ENCODE results near the gene BAIAP2L1.

BAIAP2L1 gene

DNA sequence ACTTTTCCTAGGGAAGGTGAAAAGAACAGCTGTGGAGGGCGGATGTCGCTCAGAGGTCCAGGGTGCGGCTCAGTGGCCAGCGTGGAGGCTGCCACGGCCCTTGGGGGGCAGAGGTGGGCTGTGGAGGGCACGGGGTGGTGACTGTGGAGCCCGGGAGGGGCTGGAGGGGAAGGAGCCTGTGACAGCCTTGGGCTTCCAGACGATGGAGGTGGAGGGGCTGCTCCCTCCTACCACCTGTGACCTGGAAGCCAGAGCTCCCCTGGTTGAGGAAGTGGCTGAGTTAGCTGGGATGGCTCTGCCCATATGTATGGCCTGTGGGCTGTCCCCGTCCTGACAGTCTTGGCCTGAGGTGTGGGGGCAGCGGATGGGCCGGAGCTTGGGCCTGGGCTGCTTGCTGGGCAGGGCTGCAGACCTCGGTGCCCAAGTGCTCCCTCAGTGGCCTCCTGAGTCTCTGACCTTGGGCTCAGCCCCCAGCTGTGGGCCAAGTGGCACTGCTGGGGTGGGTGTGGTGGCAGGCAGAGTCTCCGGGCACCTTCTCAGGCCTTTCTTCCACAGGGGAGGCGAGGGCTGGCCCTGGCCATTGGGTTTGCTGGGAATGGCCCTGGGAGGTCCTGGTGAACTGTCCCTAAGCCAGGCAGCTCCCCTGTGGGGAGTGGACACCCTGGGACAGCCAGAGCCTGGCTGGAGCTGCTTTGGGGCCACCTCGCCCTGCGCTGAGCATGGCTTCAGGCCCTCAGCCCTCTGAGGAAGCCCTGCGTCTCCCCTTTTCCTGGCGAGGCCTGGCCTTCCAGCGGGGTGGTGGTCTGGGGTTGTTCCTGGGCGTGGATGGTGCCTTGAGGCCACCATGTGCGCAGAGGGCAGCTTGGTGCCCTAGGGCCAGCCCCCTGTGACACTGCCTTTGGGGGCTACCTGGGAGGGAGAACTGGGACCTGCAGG lies 115.5 kb downstream of the BAIAP2L1 start:
- no peak for DNase-seq (ENCODE audit: low read depth, low spot score)
- Histone ChIP-seq H3K4me1 (ENCODE audit: insufficient read depth, insufficient read length) (peaks cover 31% of the 10 kb centered on the region), H3K9me3 (ENCODE audit: insufficient read depth, low read length) (no peaks in the 10 kb centered on the region), H3K4me3 (ENCODE audit: insufficient read length, low read depth) (no peak overlapping the region), H3K9ac (ENCODE audit: insufficient read length, low read depth) (peak overlapping the region; percentile 64), H3K36me3 (ENCODE audit: insufficient read depth, insufficient read length, low read length) (peaks cover 52% of the 10 kb centered on the region), H3K27me3 (ENCODE audit: insufficient read depth, insufficient read length) (no peaks in the 10 kb centered on the region)
- TF ChIP-seq SUZ12 (IDR thresholded peaks at IDR 0.05; ENCODE audit: extremely low read depth, insufficient read depth, insufficient read length) = no peak
- no peak for TF ChIP-seq YY1 (IDR thresholded peaks at IDR 0.05; ENCODE audit: insufficient read depth, insufficient read length)
- no peak for TF ChIP-seq ZNF274 (IDR thresholded peaks at IDR 0.05; ENCODE audit: low read depth, low read length)

DNA sequence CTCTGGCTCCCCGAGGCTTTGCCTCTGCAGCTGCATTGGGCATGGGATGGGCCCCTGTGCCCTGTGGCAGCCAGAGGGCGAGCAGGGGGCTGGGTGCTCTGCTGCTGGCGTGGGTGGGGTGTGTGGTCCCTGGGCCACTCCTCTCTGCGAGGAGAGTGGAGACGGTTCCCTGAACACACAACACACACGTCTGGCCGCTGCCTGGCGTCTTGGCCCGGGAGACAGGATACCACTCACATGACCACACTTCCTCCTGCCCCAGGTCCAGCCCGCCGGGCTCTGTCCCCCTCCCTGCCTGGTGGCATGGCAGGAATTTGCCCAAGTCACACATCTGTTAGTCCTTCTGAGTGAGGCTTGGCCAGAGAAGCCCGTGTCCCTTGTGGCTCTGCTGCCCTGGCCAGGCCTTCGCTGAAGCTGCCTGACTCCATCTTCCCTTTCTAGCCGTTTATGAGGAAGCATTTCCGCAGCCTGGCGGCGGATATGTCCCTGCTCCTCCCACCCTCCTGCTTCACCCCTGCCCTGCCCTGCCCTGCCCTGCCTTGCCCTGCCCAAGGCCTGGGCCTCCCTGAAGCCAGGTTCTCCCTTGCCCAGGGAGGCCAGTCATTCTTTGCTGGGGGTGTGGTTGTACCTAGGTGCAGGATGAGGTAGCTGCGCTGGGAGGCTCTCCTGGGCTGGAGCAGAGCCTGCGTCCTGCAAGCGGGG lies 116.4 kb downstream of the BAIAP2L1 start:
- no peaks in the 10 kb centered on the region for H3K9me3 ChIP-seq (ENCODE audit: insufficient read depth, low read length)
- peak overlapping the region; percentile 64 for H3K9ac ChIP-seq (ENCODE audit: insufficient read length, low read depth)
- H3K4me1 ChIP-seq (ENCODE audit: insufficient read depth, insufficient read length) = peaks cover 33% of the 10 kb centered on the region
- H3K27me3 ChIP-seq (ENCODE audit: insufficient read depth, insufficient read length) = no peaks in the 10 kb centered on the region
- H3K4me3 ChIP-seq (ENCODE audit: insufficient read length, low read depth) = no peak overlapping the region
- TF ChIP-seq ZNF274 (IDR thresholded peaks at IDR 0.05; ENCODE audit: low read depth, low read length) (no peak), YY1 (IDR thresholded peaks at IDR 0.05; ENCODE audit: insufficient read depth, insufficient read length) (no peak), SUZ12 (IDR thresholded peaks at IDR 0.05; ENCODE audit: extremely low read depth, insufficient read depth, insufficient read length) (no peak)
- no peak for DNase-seq (ENCODE audit: low read depth, low spot score)
- H3K36me3 ChIP-seq (ENCODE audit: insufficient read depth, insufficient read length, low read length) = peaks cover 47% of the 10 kb centered on the region

DNA sequence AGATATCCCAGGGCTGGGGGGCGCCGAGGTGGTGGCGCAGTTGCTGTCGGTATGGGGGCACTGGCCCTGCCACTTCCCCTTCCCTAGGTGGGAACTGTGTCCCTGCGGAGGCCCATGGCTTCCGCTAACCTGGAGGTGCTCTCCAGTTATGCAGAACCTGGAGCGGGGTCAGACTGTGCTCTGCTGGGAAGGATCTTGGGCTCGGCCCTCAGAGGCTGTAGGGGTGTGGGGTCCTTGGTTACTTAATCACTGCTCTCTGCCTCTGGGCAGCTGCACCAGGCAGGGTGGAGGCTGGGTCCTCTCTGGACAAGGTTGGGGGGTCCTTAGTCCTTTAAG lies 117.0 kb downstream of the BAIAP2L1 start:
- Histone ChIP-seq H3K36me3 (ENCODE audit: insufficient read depth, insufficient read length, low read length) (peaks cover 43% of the 10 kb centered on the region), H3K9me3 (ENCODE audit: insufficient read depth, low read length) (no peaks in the 10 kb centered on the region), H3K9ac (ENCODE audit: insufficient read length, low read depth) (peak overlapping the region; percentile 50), H3K27me3 (ENCODE audit: insufficient read depth, insufficient read length) (no peaks in the 10 kb centered on the region), H3K4me1 (ENCODE audit: insufficient read depth, insufficient read length) (peaks cover 33% of the 10 kb centered on the region), H3K4me3 (ENCODE audit: insufficient read length, low read depth) (no peak overlapping the region)
- DNase-seq (ENCODE audit: low read depth, low spot score) = no peak
- TF ChIP-seq YY1 (IDR thresholded peaks at IDR 0.05; ENCODE audit: insufficient read depth, insufficient read length) = no peak

DNA sequence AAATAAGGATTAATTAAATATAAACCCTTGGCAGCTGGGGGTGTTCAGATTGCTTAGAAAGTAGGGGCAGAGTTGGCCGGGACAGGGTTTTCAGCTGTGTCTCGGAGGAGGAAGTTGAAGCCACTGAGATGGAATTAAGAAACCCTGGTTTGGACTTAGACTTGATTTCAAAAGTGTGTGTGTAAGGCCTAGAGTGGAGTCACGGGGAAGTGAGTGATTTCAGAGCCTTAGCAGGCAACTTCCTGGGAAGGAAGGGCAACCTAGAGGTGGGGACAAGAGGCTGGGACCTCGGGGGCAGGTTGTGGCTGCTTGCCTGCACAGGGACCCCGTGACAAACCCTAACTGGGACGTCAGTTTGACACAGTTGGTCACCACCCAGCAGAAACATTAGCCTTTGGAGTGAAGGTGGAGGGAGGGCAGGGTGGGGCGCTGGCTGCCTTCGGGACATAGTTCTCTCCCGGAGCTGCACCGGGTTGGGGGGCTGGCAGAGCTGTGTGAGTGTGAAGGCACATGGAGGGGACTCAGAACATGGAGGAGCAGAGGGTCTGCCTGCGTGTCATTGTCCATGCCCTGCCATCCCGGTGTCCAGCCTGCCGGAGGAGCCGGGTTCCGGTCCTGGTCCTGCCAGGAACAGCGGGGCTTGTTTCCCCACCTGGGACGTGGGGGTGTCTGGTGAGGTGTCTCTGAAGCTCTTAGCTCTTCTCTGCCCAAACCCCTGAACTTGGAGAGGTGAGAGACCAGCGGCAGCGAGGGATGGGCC lies 117.6 kb downstream of the BAIAP2L1 start:
- DNase-seq (ENCODE audit: low read depth, low spot score) = no peak
- no peaks in the 10 kb centered on the region for H3K27me3 ChIP-seq (ENCODE audit: insufficient read depth, insufficient read length)
- H3K9me3 ChIP-seq (ENCODE audit: insufficient read depth, low read length) = no peaks in the 10 kb centered on the region
- TF ChIP-seq SUZ12 (IDR thresholded peaks at IDR 0.05; ENCODE audit: extremely low read depth, insufficient read depth, insufficient read length) (no peak), YY1 (IDR thresholded peaks at IDR 0.05; ENCODE audit: insufficient read depth, insufficient read length) (no peak), ZNF274 (IDR thresholded peaks at IDR 0.05; ENCODE audit: low read depth, low read length) (no peak)
- H3K9ac ChIP-seq (ENCODE audit: insufficient read length, low read depth) = peak overlapping the region; percentile 50
- H3K36me3 ChIP-seq (ENCODE audit: insufficient read depth, insufficient read length, low read length) = peaks cover 41% of the 10 kb centered on the region
- H3K4me3 ChIP-seq (ENCODE audit: insufficient read length, low read depth) = no peak overlapping the region
- peaks cover 33% of the 10 kb centered on the region for H3K4me1 ChIP-seq (ENCODE audit: insufficient read depth, insufficient read length)

DNA sequence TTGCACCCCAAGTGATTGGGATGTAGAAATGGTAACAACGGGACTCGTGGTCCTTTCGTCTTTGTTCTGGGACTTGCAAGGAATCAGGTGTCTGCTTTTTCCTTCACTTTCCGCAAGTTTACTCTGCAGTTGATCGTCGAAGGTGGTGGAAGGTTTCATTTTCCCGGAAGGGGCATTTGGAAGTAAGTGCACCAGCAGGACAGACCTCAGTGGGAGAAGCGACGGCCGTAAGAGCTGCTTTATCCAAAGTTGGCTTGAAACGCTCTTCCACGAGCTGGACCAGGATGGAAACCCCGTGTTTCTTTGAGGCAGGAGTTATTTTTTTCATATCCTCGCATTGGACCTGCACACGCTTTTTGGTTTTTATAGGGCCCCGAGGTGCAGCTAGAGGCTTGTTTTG lies 118.2 kb downstream of the BAIAP2L1 start:
- TF ChIP-seq ZNF274 (IDR thresholded peaks at IDR 0.05; ENCODE audit: low read depth, low read length) = no peak
- no peak for TF ChIP-seq SUZ12 (IDR thresholded peaks at IDR 0.05; ENCODE audit: extremely low read depth, insufficient read depth, insufficient read length)
- no peak for TF ChIP-seq YY1 (IDR thresholded peaks at IDR 0.05; ENCODE audit: insufficient read depth, insufficient read length)
- Histone ChIP-seq H3K4me1 (ENCODE audit: insufficient read depth, insufficient read length) (peaks cover 33% of the 10 kb centered on the region), H3K27me3 (ENCODE audit: insufficient read depth, insufficient read length) (no peaks in the 10 kb centered on the region), H3K36me3 (ENCODE audit: insufficient read depth, insufficient read length, low read length) (peaks cover 35% of the 10 kb centered on the region), H3K9ac (ENCODE audit: insufficient read length, low read depth) (peak overlapping the region; percentile 76), H3K9me3 (ENCODE audit: insufficient read depth, low read length) (no peaks in the 10 kb centered on the region), H3K4me3 (ENCODE audit: insufficient read length, low read depth) (peak overlapping the region; percentile 72)
- no peak for DNase-seq (ENCODE audit: low read depth, low spot score)

DNA sequence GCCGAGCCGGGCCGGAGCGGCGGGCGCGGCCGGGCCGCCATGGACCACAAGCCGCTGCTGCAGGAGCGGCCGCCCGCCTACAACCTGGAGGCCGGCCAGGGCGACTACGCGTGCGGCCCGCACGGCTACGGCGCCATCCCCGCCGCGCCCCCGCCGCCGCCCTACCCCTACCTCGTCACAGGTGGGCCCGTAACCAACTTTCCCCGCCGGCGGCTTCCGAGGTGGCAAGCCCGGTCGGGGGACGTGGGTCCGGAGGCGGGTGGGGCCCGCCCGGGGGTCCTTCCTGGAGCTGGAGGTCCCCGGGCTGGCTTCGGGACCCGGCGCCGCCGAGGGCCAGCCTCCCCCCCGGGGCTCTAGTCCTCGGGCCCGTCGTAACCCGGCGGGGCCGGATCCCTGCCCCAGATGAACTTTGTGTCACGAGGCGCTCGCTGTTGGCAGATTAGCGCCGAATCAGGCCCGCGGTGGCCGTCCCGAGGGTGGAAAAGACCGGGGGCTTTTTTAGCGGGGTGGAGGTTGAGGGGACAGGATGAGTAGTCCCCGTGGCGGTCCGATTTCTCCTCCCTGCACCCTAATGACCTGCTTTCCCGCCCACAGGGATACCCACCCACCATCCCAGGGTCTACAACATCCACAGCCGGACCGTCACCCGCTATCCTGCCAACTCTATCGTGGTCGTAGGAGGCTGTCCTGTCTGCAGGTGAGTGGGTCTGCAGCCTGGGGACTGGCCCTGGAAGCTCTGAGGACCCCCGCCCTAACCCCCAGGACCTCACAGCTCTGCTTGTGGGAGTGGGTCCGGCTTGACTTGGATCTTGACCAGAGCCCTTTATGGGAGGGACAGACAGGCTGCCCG lies 118.9 kb downstream of the BAIAP2L1 start:
- Histone ChIP-seq H3K4me3 (ENCODE audit: insufficient read length, low read depth) (peak overlapping the region; percentile 72), H3K27me3 (ENCODE audit: insufficient read depth, insufficient read length) (no peaks in the 10 kb centered on the region), H3K36me3 (ENCODE audit: insufficient read depth, insufficient read length, low read length) (peaks cover 34% of the 10 kb centered on the region), H3K9ac (ENCODE audit: insufficient read length, low read depth) (peak overlapping the region; percentile 76), H3K4me1 (ENCODE audit: insufficient read depth, insufficient read length) (peaks cover 28% of the 10 kb centered on the region), H3K9me3 (ENCODE audit: insufficient read depth, low read length) (no peaks in the 10 kb centered on the region)
- TF ChIP-seq SUZ12 (IDR thresholded peaks at IDR 0.05; ENCODE audit: extremely low read depth, insufficient read depth, insufficient read length) = no peak
- no peak for DNase-seq (ENCODE audit: low read depth, low spot score)
